ENCODE results near the gene P2RX3.

The P2RX3 gene

DNA sequence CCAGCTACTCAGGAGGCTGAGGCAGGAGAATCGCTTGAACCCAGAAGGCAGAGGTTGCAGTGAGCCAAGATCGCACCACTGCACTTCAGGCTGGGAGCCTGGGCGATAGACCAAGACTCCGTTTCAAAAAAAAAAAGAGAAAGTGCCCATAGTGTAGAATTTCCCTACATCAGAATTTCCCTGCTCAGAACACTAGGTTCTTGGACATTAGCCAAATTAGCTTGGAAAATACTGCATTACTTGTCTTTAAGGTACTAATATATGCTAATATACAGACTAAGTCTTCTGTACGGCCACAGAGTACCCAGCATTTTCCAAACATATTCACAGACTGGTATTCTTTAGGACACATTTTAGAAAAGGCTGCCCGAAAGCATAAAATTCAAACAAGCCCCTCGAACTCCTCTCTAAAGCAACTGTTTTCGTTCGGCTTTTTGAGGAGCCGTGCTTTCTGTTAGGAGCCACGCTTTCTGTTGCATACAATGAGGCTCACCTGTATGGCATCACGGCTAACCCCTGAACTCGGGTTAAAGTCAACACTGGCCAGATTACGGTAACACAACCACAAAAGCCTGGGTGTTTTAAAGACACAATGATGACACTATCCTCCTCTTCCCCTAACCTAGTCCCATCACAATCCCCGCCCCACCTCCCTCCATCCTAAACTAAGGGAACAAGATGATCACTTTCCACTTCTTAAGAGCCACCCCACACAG, 31.8 kb upstream of the P2RX3 start:
- peaks cover 5% of the 10 kb centered on the region for H3K4me1 Mint-ChIP-seq (ENCODE audit: low read depth)
- H3K27ac Mint-ChIP-seq, result no peak overlapping the region
- H3K9me3 Mint-ChIP-seq, result no peaks in the 10 kb centered on the region
- no peak for DNase-seq (ENCODE audit: low spot score)
- H3K36me3 Mint-ChIP-seq (ENCODE audit: low read depth), result no peaks in the 10 kb centered on the region
- no peaks in the 10 kb centered on the region for H3K27me3 Mint-ChIP-seq (ENCODE audit: low read depth)
- H3K4me3 Mint-ChIP-seq, result no peak overlapping the region

DNA sequence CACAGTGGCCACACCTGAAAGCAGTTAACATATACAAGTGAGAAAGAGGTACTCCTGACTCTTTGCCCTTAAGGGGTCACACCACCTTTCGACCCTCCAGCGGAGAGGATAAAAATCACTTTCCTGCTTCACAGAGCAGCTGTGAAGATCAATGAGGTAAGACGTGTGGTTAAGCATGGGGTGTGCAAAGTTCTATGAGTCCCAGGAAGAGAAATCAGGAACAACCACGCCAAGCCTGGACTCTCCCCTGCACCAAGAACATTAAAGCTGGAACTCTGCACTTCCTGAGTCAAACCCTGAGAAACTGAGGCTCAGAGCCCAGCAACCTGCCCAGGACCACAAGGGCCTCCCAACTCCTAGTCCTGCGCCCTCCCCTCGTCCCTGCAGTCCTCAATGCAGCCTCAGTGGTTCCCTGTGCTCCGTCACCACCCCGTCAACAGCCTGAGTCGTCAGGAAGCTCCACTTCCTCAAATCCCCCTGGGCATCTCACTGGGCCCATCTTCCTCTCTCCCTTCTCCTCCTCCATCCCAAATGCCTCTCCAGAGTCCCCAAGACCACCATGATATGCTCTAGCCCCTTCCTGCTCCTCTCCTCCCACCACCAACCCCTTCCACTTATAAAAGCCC, 31.1 kb upstream of the P2RX3 start:
- no peak for DNase-seq (ENCODE audit: low spot score)
- H3K36me3 Mint-ChIP-seq (ENCODE audit: low read depth), result no peaks in the 10 kb centered on the region
- peaks cover 9% of the 10 kb centered on the region for H3K4me1 Mint-ChIP-seq (ENCODE audit: low read depth)
- H3K27me3 Mint-ChIP-seq (ENCODE audit: low read depth), result no peaks in the 10 kb centered on the region
- H3K4me3 Mint-ChIP-seq, result no peak overlapping the region
- no peak overlapping the region for H3K27ac Mint-ChIP-seq
- H3K9me3 Mint-ChIP-seq, result no peaks in the 10 kb centered on the region

DNA sequence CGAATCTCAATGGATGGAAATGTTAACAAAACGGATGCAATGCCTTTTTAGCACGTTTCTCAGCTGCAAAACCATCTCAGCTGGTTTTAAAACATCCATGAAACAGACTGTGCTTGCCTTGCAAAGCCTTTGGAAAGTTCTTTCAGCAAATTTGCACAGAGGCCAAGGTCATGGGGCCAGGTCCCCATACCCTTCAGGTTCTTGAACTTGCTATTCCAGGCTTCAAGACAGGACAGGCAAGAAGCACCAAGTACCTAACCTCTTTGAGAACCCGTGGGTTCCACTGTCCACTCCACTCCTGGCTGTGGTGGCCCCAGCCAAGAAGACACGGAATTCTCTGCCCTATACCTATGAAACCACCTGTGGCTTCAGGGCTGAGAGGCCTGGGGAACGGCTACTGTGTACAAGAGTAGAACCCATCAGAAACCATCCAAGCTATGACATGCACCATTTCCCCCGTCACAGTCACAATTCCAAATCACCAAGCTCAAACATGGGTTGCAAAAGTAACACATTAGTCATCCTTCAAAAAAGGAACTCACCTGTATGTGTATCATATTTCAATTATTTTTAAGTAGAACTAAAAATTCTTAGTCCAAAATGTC, 30.4 kb upstream of the P2RX3 start:
- no peak for DNase-seq (ENCODE audit: low spot score)
- Mint-ChIP-seq H3K27me3 (ENCODE audit: low read depth) (no peaks in the 10 kb centered on the region), H3K4me1 (ENCODE audit: low read depth) (peaks cover 12% of the 10 kb centered on the region)

DNA sequence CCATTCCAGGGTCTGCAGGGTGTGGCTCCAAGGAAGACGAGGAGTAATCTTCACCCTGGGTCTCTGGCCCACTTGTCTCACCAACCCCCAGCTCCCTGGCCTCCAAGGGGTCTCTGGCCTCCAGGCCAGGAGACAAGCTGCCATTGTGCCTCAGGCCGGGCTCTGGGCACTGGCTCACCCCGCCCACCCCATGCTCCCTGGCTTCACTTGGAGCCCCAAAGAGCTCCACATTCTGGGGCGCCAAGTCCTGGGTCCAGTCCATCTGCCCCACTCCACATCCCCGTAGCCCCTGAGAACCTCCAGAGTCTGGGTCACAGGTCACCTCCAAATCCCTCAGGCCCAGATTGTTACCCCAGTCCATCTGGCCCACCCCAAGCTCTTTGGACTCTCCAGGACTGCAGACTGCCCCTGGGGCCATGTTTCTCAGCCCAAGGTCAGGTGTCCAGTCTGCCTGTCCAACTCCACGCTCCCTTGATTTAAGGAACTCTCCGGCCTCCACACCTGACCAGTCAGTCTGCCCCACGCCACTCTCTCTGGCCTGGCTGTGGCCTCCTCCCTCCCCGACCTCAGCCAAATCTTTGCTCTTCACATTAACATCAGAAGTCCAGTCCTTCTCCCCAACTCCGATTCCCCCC, 29.6 kb upstream of the P2RX3 start:
- Mint-ChIP-seq H3K4me3 (no peak overlapping the region), H3K27me3 (ENCODE audit: low read depth) (no peaks in the 10 kb centered on the region), H3K4me1 (ENCODE audit: low read depth) (peaks cover 12% of the 10 kb centered on the region), H3K36me3 (ENCODE audit: low read depth) (no peaks in the 10 kb centered on the region), H3K27ac (no peak overlapping the region), H3K9me3 (no peaks in the 10 kb centered on the region)
- DNase-seq (ENCODE audit: low spot score), result no peak

More for the DNA sequence above, 30.4 kb upstream of the P2RX3 start:
- Mint-ChIP-seq H3K4me3 (no peak overlapping the region), H3K9me3 (no peaks in the 10 kb centered on the region), H3K27ac (no peak overlapping the region), H3K36me3 (ENCODE audit: low read depth) (no peaks in the 10 kb centered on the region)

DNA sequence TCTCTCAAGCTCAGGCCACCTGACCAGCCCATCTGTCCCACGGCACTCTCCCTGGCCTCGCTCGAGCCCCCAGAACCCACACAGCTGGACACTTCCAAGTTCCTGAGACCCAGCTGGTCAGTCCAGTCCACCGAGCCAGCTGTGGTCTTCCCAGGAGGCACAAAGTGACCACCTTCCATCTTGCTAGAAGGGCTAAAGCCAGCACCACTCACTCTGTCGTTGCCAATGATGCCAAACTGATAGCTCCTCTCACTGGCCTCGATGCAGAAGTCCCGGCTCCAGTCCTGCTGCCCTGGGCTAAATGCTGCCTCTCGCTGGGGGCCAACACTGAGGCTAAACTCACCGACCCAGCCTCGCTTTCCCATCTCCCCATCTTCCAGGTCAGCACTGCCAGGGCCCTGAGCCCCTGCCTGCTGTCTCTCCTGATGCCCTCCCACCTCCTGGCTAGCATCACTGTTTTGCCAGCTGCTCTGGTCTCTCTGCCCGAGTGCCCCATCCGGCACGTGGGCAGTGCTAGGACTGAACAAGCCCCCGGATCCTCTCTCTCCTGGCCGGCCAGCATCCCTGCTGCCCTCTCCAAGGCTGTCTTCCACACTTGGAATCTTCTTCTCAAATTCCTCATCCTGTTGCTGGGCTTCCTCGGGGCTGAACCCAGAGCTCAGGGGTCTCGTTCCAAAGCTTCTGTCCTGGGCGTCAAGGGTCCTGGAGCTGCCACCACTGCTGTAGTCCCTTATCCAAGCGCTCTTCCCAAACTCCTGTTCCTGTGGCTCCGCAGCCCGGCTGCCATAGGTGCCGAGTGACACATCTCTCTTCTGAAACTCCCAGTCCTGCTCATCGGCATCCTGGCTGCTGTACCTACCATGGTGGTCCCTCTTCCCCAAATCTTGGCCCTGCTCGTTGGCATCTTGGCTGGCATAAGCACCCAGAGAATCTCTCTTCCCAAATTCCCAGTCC, 28.8 kb upstream of the P2RX3 start:
- DNase-seq (ENCODE audit: low spot score), result no peak
- Mint-ChIP-seq H3K4me3 (no peak overlapping the region), H3K27me3 (ENCODE audit: low read depth) (no peaks in the 10 kb centered on the region), H3K36me3 (ENCODE audit: low read depth) (no peaks in the 10 kb centered on the region), H3K4me1 (ENCODE audit: low read depth) (peaks cover 12% of the 10 kb centered on the region), H3K9me3 (no peaks in the 10 kb centered on the region), H3K27ac (no peak overlapping the region)

DNA sequence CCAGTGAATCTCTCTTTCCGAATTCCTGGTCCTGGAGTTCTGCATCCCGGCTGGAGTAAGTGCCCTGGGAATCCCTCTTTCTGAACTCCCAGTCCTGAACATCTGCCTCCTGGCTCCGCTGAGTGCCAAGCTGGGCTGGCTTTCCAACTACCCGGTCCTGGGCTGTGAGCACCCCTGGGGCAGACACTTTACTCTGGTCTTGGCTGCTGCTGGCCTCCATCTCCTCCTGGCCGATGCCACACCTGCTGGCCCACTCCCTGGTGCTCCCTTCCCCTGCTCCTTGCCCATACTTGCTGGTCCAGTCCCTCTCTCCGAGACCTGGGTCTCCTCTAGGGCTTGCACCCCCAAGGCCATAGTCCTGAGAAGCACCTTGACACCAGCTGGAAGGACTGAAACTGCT, 28.1 kb upstream of the P2RX3 start:
- no peaks in the 10 kb centered on the region for H3K9me3 Mint-ChIP-seq
- H3K4me3 Mint-ChIP-seq, result no peak overlapping the region
- no peak for DNase-seq (ENCODE audit: low spot score)
- H3K4me1 Mint-ChIP-seq (ENCODE audit: low read depth), result peaks cover 12% of the 10 kb centered on the region
- no peaks in the 10 kb centered on the region for H3K36me3 Mint-ChIP-seq (ENCODE audit: low read depth)
- no peak overlapping the region for H3K27ac Mint-ChIP-seq
- no peaks in the 10 kb centered on the region for H3K27me3 Mint-ChIP-seq (ENCODE audit: low read depth)

DNA sequence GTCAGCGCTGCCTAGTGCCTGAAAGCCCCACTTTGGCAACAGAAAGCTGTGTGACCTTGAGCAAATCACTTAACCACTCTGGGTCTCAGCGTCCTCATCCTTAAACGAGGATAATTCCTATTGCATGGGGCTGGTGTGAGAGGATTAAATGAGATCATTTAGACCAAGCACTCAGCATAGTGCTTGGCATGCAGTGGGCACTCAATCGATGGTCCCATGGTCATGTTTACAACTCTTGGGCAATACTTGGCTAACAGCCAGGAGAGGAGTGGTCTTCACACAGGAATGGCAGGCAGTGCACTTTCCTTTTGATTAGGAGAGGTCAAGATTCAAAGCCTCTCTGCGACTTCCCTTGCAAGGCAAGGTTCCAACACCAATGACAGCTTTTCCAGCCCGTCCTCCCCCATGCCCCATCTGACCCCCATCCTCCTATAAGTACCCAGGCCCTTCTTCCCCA, 27.5 kb upstream of the P2RX3 start:
- Mint-ChIP-seq H3K4me3 (peak overlapping the region; percentile 73), H3K27me3 (ENCODE audit: low read depth) (no peaks in the 10 kb centered on the region), H3K4me1 (ENCODE audit: low read depth) (peaks cover 12% of the 10 kb centered on the region), H3K9me3 (no peaks in the 10 kb centered on the region), H3K36me3 (ENCODE audit: low read depth) (no peaks in the 10 kb centered on the region), H3K27ac (peak overlapping the region; percentile 13)
- DNase-seq (ENCODE audit: low spot score), result no peak

DNA sequence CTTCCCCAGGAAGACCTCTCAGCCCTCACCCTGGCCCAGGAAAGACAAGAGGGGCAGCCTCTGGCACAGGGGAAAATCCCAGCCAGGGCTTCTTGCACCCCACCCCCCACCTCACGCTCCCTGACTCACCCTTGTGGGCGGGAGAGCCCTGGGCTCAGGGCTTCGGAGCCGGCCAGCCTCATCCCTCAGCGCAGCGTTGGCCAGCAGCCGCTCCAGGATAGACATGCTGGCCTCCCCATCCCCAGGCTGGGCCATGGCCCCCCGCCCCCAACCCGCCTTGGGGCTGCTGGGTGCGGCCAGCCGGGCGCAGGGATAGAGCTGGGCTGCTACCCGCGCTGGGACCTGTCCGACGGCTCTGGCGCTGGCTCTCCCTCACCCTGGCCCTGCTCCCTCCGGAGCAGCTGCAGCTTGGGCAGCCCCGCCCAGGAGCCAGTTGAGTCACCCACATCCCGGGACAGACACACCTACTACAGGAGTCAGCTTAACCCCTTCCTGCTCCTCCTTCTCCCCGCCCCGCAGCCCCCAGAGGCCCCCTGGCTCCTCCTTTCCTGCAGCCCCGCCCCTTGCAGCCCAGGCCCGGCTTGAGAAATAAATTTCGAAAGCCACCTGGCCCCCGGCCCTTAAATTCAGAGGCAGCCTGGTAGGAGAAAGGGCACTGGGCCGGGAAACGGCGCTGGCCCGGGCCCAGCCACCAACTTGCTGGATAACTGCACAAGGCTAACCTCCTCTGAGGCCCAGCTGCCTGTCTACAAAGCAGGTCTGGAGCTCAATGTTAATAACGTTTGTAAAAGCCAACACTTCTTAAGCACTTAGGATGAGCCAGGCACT, 26.8 kb upstream of the P2RX3 start:
- peaks cover 12% of the 10 kb centered on the region for H3K4me1 Mint-ChIP-seq (ENCODE audit: low read depth)
- no peaks in the 10 kb centered on the region for H3K36me3 Mint-ChIP-seq (ENCODE audit: low read depth)
- H3K4me3 Mint-ChIP-seq, result peak overlapping the region; percentile 73
- peak; percentile 78 for DNase-seq (ENCODE audit: low spot score)
- H3K9me3 Mint-ChIP-seq, result no peaks in the 10 kb centered on the region
- H3K27ac Mint-ChIP-seq, result peak overlapping the region; percentile 13
- H3K27me3 Mint-ChIP-seq (ENCODE audit: low read depth), result no peaks in the 10 kb centered on the region

DNA sequence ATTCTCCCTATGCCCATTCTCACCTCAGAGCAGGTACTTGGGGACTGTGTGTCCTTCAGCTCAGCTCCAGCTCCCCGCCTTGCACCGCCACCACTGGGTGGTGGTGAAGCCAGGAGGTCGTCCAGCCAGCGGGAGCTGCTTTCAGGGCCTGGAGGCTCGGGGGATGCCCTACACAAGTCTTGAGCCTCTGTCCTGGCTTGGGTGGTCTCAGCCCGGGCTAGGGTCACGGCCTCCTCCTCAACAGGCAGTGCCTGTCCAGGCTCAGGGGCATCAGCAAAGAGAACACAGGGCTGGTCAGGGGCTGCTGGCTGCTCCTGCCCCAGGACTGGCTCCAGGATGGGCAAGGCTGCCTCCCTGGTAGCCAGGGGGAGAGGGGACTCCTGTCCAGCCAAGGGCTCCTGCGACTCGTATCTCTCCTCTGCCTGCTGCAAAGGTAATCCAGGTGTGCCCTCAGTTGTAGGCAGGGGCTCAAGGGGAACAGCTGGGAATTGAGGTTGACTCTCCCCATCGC, 25.6 kb upstream of the P2RX3 start:
- Mint-ChIP-seq H3K9me3 (no peaks in the 10 kb centered on the region), H3K4me3 (peak overlapping the region; percentile 52), H3K27me3 (ENCODE audit: low read depth) (no peaks in the 10 kb centered on the region), H3K36me3 (ENCODE audit: low read depth) (no peaks in the 10 kb centered on the region), H3K27ac (peak overlapping the region; percentile 42), H3K4me1 (ENCODE audit: low read depth) (peaks cover 12% of the 10 kb centered on the region)
- no peak for DNase-seq (ENCODE audit: low spot score)

DNA sequence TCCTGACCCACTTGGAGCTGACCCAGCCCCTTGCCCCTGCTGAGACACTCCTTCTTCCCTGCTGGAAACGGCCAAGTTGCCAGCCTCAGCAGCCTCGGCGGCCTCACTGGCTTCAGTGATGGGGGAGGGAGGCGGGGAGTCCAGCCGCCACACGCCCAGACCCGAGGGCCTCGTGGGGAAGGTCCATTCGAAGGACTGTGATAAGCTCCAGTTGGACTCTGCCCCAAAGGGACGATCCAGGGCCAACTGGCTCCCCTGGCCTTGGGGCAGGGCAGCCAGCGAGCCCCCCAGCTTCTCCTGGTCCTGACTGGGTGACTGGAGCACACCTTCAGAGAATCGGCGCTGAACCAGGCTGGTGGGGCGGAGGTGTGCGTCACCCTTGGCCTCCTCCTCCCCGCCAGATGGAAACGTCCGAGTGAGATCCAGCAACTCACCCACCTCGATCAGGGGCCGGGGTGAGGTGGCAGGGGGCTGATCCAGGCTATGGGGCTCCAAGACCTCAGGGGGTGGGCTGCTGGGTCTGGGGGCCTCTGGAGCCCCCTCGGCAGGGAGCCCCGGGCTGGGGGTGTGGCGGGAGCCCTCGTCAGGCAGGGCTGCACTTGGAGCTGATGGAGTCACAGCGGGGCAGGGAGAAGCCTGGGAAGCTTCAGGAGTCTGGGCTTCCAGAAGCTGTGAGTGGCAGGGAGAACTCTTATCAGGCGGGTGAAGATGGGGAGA, 24.9 kb upstream of the P2RX3 start:
- Mint-ChIP-seq H3K4me1 (ENCODE audit: low read depth) (peaks cover 12% of the 10 kb centered on the region), H3K9me3 (no peaks in the 10 kb centered on the region), H3K36me3 (ENCODE audit: low read depth) (no peaks in the 10 kb centered on the region), H3K27ac (no peak overlapping the region), H3K4me3 (no peak overlapping the region), H3K27me3 (ENCODE audit: low read depth) (no peaks in the 10 kb centered on the region)
- DNase-seq (ENCODE audit: low spot score), result no peak

DNA sequence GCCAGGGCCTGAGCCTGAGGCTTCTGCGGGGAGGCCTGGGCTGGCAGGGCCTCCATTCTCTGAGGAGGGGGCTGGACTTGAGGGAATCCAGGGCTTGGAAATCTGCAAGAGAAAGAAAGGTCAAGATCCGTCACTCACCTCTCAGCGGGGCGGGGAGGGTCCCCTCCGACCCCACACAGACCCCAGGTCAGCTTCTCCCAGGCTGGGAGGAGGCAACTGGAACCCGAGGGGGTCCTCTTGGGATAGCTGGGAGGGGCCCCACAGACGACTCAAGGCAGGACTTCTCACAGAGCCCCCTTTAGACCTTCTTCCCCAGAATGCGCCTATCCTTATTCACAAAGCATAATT, 24.4 kb upstream of the P2RX3 start:
- no peak overlapping the region for H3K4me3 Mint-ChIP-seq
- no peak for DNase-seq (ENCODE audit: low spot score)
- H3K27ac Mint-ChIP-seq, result no peak overlapping the region
- no peaks in the 10 kb centered on the region for H3K27me3 Mint-ChIP-seq (ENCODE audit: low read depth)
- no peaks in the 10 kb centered on the region for H3K9me3 Mint-ChIP-seq
- peaks cover 12% of the 10 kb centered on the region for H3K4me1 Mint-ChIP-seq (ENCODE audit: low read depth)
- no peaks in the 10 kb centered on the region for H3K36me3 Mint-ChIP-seq (ENCODE audit: low read depth)

DNA sequence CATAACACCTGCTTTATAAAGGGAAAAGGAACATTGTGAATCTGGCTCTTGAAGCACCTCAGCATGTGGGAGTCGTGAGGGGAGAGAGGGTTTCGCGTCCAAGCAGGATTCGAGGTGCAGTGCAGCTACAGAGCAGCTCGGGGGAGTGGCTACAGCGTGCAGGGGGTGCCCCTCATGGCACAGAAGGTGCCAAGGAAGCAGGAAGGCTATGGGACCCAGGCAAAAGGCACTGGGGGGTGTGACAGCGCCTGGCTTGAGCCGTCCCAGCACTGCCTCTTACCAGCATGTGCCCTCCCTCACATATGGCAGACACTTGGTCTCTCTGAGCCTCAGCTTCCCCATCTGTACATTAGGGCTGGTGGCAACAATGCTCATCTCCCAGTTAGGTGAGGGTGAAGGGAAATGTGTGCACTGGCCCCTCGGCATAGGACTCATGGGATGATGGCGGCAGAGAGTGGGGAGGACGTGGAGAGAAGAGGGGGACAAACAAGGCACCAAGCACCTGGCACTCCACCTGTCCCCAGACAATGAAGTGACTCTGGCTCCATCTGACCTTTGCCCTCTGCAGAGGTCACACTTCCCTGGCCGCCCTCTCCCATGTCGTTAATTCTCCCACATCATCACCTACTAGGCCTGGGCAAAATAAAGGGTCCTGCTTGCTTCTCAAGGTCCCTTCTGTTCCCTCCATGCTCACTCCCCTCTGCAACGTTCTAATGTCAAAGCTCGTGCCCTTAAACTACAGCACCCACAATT, 23.8 kb upstream of the P2RX3 start:
- Mint-ChIP-seq H3K27ac (no peak overlapping the region), H3K4me1 (ENCODE audit: low read depth) (peaks cover 12% of the 10 kb centered on the region), H3K36me3 (ENCODE audit: low read depth) (no peaks in the 10 kb centered on the region), H3K4me3 (no peak overlapping the region), H3K27me3 (ENCODE audit: low read depth) (no peaks in the 10 kb centered on the region), H3K9me3 (no peaks in the 10 kb centered on the region)
- no peak for DNase-seq (ENCODE audit: low spot score)

Measured in T-helper 2 cell treated with Interferon-gamma antibody and Interleukin-4, amounts not matched to agents 5 μg/mL and 100 μg/mL, for 36 hours (primary cell).